ENCODE measurements around the gene NR5A2.

DNA sequence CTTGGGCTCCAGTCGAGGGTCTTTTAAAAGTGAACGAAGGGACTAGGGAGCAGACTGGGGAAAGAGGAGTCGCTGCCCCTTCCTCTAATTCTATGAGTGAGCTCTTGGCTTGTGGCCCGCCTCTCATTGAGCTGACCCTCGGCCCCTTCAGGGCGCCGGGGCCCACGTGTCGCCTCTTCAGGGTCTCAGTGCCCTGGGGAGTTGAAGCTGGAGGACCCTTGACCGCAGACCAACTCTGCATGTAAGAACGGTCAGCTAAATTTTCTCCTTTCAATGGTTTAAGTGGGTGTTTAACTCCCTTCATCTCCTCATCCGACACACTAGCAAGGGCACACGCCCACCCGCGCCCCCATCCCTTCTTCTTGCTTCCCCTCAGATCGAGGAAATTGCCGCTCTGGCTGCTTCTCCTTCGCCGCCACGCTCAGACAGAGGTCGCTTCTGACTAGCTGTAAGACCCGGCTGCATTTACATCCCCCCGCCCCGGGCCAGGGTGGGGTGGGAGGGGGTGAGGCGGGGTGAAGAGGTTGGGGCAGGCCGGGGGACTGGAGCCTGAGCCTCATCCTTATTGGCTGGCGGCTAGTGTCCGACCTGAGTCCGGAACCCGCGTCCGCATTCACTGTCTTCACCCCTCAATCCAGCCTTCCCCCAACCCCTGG is 10.9 kb downstream of the NR5A2 start:
- TF ChIP-seq, protein P1, sequence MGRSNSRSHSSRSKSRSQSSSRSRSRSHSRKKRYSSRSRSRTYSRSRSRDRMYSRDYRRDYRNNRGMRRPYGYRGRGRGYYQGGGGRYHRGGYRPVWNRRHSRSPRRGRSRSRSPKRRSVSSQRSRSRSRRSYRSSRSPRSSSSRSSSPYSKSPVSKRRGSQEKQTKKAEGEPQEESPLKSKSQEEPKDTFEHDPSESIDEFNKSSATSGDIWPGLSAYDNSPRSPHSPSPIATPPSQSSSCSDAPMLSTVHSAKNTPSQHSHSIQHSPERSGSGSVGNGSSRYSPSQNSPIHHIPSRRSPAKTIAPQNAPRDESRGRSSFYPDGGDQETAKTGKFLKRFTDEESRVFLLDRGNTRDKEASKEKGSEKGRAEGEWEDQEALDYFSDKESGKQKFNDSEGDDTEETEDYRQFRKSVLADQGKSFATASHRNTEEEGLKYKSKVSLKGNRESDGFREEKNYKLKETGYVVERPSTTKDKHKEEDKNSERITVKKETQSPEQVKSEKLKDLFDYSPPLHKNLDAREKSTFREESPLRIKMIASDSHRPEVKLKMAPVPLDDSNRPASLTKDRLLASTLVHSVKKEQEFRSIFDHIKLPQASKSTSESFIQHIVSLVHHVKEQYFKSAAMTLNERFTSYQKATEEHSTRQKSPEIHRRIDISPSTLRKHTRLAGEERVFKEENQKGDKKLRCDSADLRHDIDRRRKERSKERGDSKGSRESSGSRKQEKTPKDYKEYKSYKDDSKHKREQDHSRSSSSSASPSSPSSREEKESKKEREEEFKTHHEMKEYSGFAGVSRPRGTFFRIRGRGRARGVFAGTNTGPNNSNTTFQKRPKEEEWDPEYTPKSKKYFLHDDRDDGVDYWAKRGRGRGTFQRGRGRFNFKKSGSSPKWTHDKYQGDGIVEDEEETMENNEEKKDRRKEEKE (IDR thresholded peaks at IDR 0.05): no peak
- TF ChIP-seq, protein P2, sequence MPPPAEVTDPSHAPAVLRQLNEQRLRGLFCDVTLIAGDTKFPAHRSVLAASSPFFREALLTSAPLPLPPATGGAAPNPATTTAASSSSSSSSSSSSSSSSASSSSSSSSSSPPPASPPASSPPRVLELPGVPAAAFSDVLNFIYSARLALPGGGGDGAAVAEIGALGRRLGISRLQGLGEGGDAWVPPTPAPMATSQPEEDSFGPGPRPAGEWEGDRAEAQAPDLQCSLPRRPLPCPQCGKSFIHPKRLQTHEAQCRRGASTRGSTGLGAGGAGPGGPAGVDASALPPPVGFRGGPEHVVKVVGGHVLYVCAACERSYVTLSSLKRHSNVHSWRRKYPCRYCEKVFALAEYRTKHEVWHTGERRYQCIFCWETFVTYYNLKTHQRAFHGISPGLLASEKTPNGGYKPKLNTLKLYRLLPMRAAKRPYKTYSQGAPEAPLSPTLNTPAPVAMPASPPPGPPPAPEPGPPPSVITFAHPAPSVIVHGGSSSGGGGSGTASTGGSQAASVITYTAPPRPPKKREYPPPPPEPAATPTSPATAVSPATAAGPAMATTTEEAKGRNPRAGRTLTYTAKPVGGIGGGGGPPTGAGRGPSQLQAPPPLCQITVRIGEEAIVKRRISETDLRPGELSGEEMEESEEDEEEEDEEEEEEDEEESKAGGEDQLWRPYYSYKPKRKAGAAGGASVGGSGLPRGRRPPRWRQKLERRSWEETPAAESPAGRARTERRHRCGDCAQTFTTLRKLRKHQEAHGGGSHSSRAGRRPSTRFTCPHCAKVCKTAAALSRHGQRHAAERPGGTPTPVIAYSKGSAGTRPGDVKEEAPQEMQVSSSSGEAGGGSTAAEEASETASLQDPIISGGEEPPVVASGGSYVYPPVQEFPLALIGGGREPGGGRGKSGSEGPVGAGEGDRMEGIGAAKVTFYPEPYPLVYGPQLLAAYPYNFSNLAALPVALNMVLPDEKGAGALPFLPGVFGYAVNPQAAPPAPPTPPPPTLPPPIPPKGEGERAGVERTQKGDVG (CRISPR knock-in tag; IDR thresholded peaks at IDR 0.05): no peak
- TF ChIP-seq RFX5 (IDR thresholded peaks at IDR 0.05; ENCODE audit: low read depth, low read length) (no peak), EZH2 (IDR thresholded peaks at IDR 0.05; ENCODE audit: borderline replicate concordance, control insufficient read depth, low read depth, low read length) (0 out of 2 replicates have a peak, but pooled peaks have one; percentile 71), CBX5 (IDR thresholded peaks at IDR 0.05; ENCODE audit: low read depth) (no peak)
- TF ChIP-seq, protein P3, sequence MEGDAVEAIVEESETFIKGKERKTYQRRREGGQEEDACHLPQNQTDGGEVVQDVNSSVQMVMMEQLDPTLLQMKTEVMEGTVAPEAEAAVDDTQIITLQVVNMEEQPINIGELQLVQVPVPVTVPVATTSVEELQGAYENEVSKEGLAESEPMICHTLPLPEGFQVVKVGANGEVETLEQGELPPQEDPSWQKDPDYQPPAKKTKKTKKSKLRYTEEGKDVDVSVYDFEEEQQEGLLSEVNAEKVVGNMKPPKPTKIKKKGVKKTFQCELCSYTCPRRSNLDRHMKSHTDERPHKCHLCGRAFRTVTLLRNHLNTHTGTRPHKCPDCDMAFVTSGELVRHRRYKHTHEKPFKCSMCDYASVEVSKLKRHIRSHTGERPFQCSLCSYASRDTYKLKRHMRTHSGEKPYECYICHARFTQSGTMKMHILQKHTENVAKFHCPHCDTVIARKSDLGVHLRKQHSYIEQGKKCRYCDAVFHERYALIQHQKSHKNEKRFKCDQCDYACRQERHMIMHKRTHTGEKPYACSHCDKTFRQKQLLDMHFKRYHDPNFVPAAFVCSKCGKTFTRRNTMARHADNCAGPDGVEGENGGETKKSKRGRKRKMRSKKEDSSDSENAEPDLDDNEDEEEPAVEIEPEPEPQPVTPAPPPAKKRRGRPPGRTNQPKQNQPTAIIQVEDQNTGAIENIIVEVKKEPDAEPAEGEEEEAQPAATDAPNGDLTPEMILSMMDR (IDR thresholded peaks at IDR 0.05 in 2 of 3, conservative IDR thresholded peaks at IDR 0.05 in 1 of 3; ENCODE audit: control insufficient read depth in 2 of 3, extremely low read depth in 1 of 3, insufficient read depth in 1 of 3, low read depth in 3 of 3, low read length in 3 of 3): no peak

Data from GM12878 (cell line).